HPDE6-E6E7 (cell line): ENCODE measurements around the gene FKBP8.
"Not testable (repeated sequence)": the region's sequence is repeated elsewhere in the genome, so short reads cannot be mapped to it uniquely, and the experiment has no call there.

Experiments
- DNase-seq: peaks from one replicate; pipeline ENCODE4 v3.0.0; 2011; ENCODE audit warnings: missing footprints; ENCODE audit errors: extremely low spot score

Gene FKBP8

DNA sequence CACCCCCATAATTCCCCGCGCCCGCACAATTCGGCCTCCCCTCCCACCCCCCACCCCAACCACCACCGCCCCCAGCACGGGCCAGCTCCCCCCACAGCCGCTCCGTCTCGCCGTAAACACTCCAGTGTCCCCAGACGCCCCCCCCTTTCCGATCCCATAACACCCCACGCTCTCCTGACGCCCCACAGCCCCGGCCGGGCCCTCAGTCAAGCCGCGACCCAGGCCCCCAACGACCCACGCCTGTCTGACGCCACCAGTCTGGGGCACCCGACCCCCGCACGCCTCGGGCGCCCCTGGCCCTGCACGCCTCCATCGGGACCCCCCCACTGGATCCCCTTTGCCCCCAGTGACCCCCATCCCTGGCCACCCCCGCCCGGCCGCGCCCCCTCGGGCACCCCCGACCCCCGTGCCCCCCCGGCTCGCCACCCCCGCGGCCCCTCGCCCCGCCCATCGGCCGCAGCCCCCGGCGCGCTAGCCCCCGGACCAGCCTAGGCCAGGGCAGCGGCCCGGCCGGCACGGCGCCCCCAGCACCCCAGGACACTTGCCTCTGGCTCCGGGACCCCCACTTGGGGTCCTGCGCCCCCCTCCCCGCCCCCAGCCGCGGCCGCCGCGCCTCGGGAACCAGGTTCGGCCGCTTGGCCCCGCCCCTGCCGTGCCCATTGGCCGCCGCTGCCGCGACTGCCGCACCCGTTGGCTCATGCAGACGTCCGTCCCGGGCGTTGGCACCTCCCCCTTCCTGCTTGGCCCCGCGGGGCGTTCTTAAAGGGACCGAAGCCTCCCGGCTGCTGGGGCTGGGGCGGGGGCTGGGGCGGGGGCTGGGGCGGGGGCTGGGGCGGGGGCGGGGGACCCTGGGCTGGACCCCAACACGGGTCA is at the start of gene FKBP8:
Gene FKBP8 (minus strand): TSS at position 633 of the 873 bp plus-strand sequence. CDS start 1,603 bp downstream, outside the sequence.
- DNase-seq: peak; percentile 93

DNA sequence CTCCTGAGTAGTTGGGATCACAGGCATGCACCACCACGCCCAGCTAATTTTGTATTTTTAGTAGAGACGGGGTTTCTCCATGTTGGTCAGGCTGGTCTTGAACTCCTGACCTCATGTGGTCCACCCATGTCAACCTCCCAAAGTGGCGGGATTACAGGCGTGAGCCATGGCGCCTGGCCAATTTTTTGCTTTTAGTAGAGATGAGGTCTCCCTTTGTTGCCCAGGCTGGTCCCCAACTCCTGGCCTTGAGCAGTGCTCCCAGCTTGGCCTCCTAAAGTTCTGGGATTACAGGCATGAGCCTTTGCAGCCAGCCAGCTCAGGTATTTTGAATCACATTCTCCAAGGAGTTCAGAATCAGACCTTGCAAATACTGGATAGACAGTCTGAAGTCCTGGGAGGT is 49.4 kb upstream of the FKBP8 start:
- DNase-seq: not testable (repeated sequence)

DNA sequence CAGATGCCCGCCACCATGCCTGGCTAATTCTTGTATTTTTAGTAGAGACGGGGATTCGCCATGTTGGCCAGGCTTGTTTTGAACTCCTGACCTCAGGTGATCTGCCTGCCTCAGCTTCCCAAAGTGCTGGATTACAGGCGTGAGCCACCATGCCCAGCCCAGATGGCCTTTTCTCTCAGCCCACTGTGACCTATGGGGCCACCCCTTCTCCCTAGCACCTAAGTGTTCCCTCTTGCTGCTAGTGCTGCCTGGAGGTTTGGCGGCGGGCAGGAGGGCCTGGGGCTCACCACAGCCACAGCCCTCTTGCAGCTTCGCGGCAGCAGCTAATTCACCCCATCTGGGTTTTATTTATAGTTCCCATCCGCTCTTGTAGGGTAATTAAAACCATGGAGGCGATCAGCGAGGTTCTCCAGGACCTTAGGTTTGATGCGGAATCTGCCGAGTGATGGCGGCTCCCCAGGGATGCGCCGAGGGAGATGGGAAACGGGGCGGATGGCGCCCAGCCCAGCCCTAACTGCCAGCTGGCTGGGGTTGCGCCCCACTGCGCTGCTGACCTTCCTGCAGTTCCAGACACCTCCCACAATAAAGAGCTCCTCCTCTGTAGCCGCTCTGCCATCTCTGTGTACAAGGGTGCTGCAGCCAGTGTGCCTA is 48.5 kb upstream of the FKBP8 start:
- DNase-seq: no peak

GRCh38 chr19:18590273-18591272 is 47.2 kb upstream of the FKBP8 start:
- no peak for DNase-seq

DNA sequence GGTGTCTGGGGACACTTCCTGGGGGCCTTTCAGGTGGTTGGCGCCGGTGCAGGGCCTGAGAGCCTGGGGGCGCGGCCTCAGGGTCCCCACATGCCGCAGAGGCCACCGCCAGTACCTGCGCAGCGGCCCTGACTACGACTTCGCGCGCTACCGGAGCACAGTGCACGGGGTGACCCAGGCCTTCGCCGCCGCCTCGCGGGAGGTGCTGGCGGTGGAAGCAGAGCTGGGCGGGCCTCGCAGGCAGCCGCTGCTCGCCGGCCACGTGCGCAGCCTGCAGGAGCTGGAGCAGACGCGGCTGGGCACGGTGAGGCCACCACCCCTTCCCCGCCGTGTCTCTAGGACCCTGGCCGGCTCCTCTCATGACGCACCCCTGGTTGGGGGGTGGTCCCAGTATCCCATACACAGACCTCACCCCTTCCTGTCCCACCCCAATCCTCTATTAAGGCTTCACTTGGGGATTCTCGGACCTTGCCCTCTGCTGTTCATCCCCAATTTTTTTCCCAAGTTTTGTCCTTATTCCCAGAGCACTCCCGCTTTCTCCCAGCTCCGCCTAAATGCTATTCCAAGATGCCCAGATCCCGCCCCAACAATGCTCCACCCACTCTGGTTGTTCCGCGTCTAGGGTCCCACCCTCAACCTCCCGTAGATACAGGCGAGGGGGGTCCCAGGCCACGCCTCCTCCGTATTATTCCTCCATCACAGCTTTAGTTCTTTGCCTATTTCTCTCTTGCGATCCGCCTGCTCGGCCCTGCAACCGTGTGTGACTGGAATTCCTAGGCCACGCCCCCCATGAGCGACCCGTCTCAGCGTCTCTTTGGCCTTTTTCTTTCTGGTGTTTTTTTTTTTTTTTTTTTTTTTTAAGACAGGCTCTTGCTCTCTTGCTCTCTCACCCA is 46.3 kb upstream of the FKBP8 start:
- peak; percentile 74 for DNase-seq

GRCh38 chr19:18588611-18589379 is 45.4 kb upstream of the FKBP8 start, which contains the start of gene REX1BD:
REX1BD (plus strand) TSS chr19:18588798; CDS start chr19:18588802, 4 bp downstream.
- peak; percentile 70 for DNase-seq

DNA sequence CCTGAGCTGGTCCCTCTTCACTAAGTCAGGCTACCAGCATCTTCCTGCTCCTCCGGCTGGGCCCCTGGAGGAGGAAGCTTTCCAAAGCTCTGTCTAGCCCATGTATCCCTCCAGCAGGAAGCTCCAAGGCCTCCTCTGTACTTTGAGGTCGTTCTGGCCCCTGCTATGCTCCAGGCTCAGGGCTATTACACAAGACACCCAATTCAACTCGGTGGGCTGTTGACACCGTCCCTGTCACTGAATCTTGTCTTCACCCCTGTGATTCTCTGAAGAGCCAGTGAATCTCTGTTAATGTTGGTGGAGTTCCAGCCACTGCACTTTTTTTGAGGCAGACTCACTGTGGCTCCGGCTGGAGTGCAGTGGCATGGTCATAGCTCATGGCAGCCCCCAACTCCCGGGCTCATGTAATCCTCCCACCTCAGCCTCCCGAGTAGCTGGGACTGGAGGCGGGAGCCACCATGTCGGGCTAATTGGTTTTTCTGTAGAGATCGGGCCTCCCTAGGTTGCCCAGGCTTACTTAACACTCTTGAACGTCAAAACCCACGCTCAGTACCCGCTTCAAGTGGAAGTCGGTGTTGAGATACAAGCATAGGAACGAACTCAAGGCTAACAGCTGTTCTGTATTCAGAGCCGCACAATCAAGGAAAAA is 44.7 kb upstream of the FKBP8 start:
- no peak for DNase-seq

GRCh38 chr19:18587561-18587960 is 44.2 kb upstream of the FKBP8 start:
- no peak for DNase-seq

GRCh38 chr19:18586306-18586705 is 42.9 kb upstream of the FKBP8 start:
- DNase-seq: no peak

DNA sequence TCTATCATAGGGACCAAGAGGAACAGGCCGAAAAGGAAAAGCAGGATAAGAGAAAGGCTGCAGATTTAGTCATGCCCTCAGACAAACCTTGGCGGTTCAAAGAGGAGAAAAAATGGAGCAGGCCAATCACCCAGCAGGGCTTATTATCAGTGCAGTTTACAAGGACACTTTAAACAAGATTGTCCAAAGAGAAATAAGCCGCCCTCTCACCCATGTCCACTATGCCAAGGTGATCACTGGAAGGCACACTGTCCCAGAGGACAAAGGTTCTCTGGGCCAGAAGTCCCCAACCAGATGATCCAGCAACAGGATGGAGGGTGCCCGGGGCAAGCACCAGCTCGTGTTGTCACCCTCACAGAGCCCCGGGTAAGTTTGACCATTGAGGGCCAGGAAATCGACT is 36.9 kb upstream of the FKBP8 start:
- DNase-seq: no peak

DNA sequence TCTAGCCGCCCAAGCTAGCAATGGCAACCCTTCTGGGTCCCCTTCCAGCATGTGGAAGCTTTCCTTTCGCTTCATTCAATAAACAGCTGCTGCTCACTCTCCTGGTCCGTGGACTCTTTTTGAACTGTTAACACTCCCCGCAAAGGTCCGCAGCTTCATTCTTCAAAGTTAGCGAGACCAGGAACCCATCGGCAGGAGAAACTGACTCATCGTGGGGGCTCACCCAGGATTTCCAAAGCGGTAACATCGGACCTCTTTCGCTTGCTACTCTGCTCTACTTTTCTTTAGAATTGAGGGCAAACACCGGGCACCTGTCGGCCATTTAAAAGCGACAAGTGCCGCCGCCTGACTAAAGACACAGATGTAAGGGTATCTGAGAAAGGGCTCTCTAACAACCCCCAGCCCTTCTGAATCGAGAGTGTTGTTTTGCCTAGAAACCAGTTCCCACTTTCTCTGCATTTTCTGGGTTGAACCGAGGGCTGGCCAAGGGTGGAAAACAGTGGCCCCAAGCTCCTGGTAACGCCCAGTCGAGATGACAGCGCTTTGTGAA is 34.1 kb upstream of the FKBP8 start:
- no peak for DNase-seq

- no peak for DNase-seq
Observed at GRCh38 chr19:18576383-18576782, 33.0 kb upstream of the FKBP8 start.

DNA sequence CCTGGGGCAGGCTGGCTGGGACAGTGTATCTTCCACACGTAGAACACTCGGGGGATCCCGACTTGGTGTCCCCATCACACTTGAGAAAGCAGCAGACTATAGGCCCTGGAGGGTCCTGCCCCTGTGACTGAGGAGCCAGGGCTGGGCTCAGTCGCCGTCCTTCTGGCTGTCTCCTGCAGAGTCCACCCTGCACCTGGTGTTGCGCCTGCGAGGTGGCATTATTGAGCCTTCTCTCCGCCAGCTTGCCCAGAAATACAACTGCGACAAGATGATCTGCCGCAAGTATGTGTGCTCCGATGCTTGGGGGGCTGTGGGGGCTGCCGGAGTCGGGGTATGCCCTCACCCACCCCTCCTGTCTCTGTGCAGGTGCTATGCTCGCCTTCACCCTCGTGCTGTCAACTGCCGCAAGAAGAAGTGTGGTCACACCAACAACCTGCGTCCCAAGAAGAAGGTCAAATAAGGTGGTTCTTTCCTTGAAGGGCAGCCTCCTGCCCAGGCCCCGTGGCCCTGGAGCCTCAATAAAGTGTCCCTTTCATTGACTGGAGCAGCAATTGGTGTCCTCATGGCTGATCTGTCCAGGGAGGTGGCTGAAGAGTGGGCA is 31.4 kb upstream of the FKBP8 start:
- no peak for DNase-seq

GRCh38 chr19:18571564-18572344 is 28.4 kb upstream of the FKBP8 start, which contains the start of gene UBA52:
UBA52 (plus strand) TSS chr19:18571857; CDS start chr19:18573301, 1,444 bp downstream.
- peak; percentile 91 for DNase-seq

- no peak for DNase-seq
Observed at GRCh38 chr19:18568367-18568766, 25.0 kb upstream of the FKBP8 start.

- DNase-seq: no peak
Observed at GRCh38 chr19:18566953-18567352, 23.6 kb upstream of the FKBP8 start.

DNA sequence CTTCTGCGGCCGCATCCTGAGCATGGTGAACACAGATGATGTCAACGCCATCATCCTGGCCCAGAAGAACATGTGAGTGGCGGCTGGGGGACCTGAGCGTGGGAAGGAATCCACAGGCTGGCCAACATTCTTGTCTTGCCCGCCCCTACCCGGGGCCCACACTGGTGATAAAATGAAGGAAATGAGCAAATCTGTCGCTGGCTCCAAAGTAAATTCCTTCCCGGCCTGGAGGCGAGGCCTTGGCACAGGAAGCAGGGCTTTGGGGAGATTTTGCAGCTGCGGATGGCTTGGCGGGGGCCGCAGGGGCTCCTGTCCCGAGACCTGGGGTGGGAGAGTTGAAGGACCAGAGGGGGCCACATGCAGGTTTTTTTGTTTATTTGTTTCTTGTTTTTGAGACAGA is 18.7 kb upstream of the FKBP8 start:
- no peak for DNase-seq

- no peak for DNase-seq
Observed at GRCh38 chr19:18559685-18560084, 16.3 kb upstream of the FKBP8 start.
